Activated CD4-positive, alpha-beta T cell treated with anti-CD3 and anti-CD28 coated beads, Interleukin-2, Interleukin-4, amounts not matched to agents 100 ng/mL and 50 ng/mL, durations not matched to agents 16 hours and 8 hours (primary cell): Measurements from ENCODE around the gene MTSS2.

Experiments
- DNase-seq: peaks from one replicate; pipeline ENCODE4 v3.0.0-alpha.2; 2020; ENCODE audit warnings: low spot score

MTSS2 gene

GRCh38 chr16:70685938-70686375 is at the start of gene MTSS2:
TSS of gene MTSS2 (minus strand) at chr16:70686053. CDS start at chr16:70685791, 262 bp downstream.
- no peak for DNase-seq

- DNase-seq: no peak
Observed at GRCh38 chr16:70735141-70735979, 49.5 kb upstream of the MTSS2 start.

GRCh38 chr16:70734522-70735095 is 48.8 kb upstream of the MTSS2 start:
- DNase-seq: no peak

- DNase-seq: no peak
Observed at GRCh38 chr16:70730944-70731343, 45.1 kb upstream of the MTSS2 start.

- DNase-seq: no peak
Observed at GRCh38 chr16:70730031-70730430, 44.2 kb upstream of the MTSS2 start.

- no peak for DNase-seq
Observed at GRCh38 chr16:70729292-70729691, 43.4 kb upstream of the MTSS2 start.

GRCh38 chr16:70728150-70728549 is 42.3 kb upstream of the MTSS2 start:
- no peak for DNase-seq

GRCh38 chr16:70726892-70727361 is 41.1 kb upstream of the MTSS2 start:
- no peak for DNase-seq

GRCh38 chr16:70725912-70726828 is 40.3 kb upstream of the MTSS2 start:
- DNase-seq: no peak

GRCh38 chr16:70725024-70725911 is 39.4 kb upstream of the MTSS2 start:
- no peak for DNase-seq

- DNase-seq: no peak
Observed at GRCh38 chr16:70724146-70725023, 38.5 kb upstream of the MTSS2 start.

GRCh38 chr16:70723740-70724145 is 37.9 kb upstream of the MTSS2 start:
- DNase-seq: no peak

GRCh38 chr16:70721202-70721963 is 35.5 kb upstream of the MTSS2 start:
- DNase-seq: no peak

- no peak for DNase-seq
Observed at GRCh38 chr16:70720425-70721201, 34.8 kb upstream of the MTSS2 start.

GRCh38 chr16:70717065-70717464 is 31.2 kb upstream of the MTSS2 start:
- no peak for DNase-seq

- DNase-seq: no peak
Observed at GRCh38 chr16:70715860-70716357, 30.1 kb upstream of the MTSS2 start.

GRCh38 chr16:70715055-70715858 is 29.4 kb upstream of the MTSS2 start:
- no peak for DNase-seq

- DNase-seq: no peak
Observed at GRCh38 chr16:70714581-70715054, 28.8 kb upstream of the MTSS2 start.
